SK-N-SH (cell line): ENCODE results near the gene WWOX. TPM values are rescaled to one million over a fixed set of nuclear protein-coding genes. Genes with fewer than 3 reads are reported as not detected.

Source experiments
- CTCF ChIA-PET: fragments of 300-600, 350-600 bp; formaldehyde crosslinking; extraction: SDS; loops from one replicate; lab custom pipeline; 2021; lab: Yijun Ruan, JAX
- POLR2A ChIA-PET: fragments of 350-600 bp; sonication (Branson Sonifier 250); formaldehyde crosslinking; extraction: SDS; loops from one replicate; lab custom pipeline; 2020; ENCODE audit warnings: antibody characterized with exemption, inconsistent platforms; lab: Yijun Ruan, JAX
- DNase-seq: peaks from one replicate; pipeline ENCODE4 v3.0.0; 2012
- H2AFZ ChIP-seq: fragments of 200-600 bp; sonication (generic); 2 replicates; pipeline ENCODE4 v1.8.1; 2016; ENCODE audit warnings: antibody characterized with exemption, mild to moderate bottlenecking, low read depth
- H3F3A ChIP-seq: fragments of 200-600 bp; sonication (generic); replicated peaks from 2 replicates; pipeline ENCODE3; 2016; ENCODE audit warnings: antibody characterized with exemption, mild to moderate bottlenecking; ENCODE audit not compliant: insufficient read depth
- H3K27ac ChIP-seq, 2 experiments: fragments of 200-500 bp in 1 of 2; fragments of 200-600 bp in 1 of 2; sonication (Bioruptor generic) in 1 of 2; sonication (generic), shearing (Covaris generic) in 1 of 2; 2 replicates each; pipeline versions ENCODE4 v1.5.1 to v1.6.1; 2014 to 2016; ENCODE audit warnings: low read depth in 2 of 2, inconsistent platforms in 1 of 2, low read length in 1 of 2, mild to moderate bottlenecking in 1 of 2, mixed read lengths in 1 of 2
- H3K27me3 ChIP-seq: fragments of 200-600 bp; sonication (generic), shearing (Covaris generic); 2 replicates; pipeline ENCODE4 v1.6.1; 2016; ENCODE audit warnings: mixed run types; ENCODE audit not compliant: insufficient read depth
- H3K36me3 ChIP-seq, 2 experiments: fragments of 200-500 bp in 1 of 2; fragments of 200-600 bp in 1 of 2; sonication (Bioruptor generic) in 1 of 2; sonication (generic) in 1 of 2; replicated peaks in 1 of 2; 2 replicates each; pipeline versions ENCODE3 to v1.5.1; 2014 to 2016; ENCODE audit warnings: low read length in 1 of 2, mild to moderate bottlenecking in 1 of 2; ENCODE audit not compliant: insufficient read depth in 2 of 2, control insufficient read depth in 1 of 2
- H3K4me1 ChIP-seq, 2 experiments: fragments of 200-500 bp in 1 of 2; fragments of 200-600 bp in 1 of 2; sonication (Bioruptor generic) in 1 of 2; sonication (generic), shearing (Covaris generic) in 1 of 2; 2 replicates each; pipeline versions ENCODE4 v1.5.1 to v1.6.1; 2014 to 2016; ENCODE audit warnings: low read depth in 1 of 2, low read length in 1 of 2, mixed run types in 1 of 2; ENCODE audit not compliant: insufficient read depth in 2 of 2, control insufficient read depth in 1 of 2
- H3K4me2 ChIP-seq: fragments of 200-600 bp; sonication (generic), shearing (Covaris generic); 2 replicates; pipeline ENCODE4 v1.6.1; 2017; ENCODE audit warnings: mixed run types
- H3K4me3 ChIP-seq, 2 experiments: fragments of 200-500 bp in 1 of 2; fragments of 200-600 bp in 1 of 2; sonication (Bioruptor generic) in 1 of 2; sonication (generic), shearing (Covaris generic) in 1 of 2; 2 replicates each; pipeline versions ENCODE4 v1.5.1 to v1.8.1; 2014 to 2016; ENCODE audit warnings: low read depth in 2 of 2, inconsistent platforms in 1 of 2, low read length in 1 of 2, mild to moderate bottlenecking in 1 of 2, mixed read lengths in 1 of 2, moderate library complexity in 1 of 2
- H3K79me2 ChIP-seq: fragments of 200-600 bp; sonication (generic); 2 replicates; pipeline ENCODE4 v1.8.1; 2017; ENCODE audit warnings: mild to moderate bottlenecking; ENCODE audit not compliant: insufficient read depth
- H3K9ac ChIP-seq: fragments of 200-600 bp; sonication (generic); 2 replicates; pipeline ENCODE4 v1.6.1; 2017; ENCODE audit warnings: mixed run types
- H3K9me2 ChIP-seq: fragments of 200-600 bp; sonication (generic); 2 replicates; pipeline ENCODE4 v1.6.1; 2017; ENCODE audit warnings: mixed run types
- H3K9me3 ChIP-seq: fragments of 200-600 bp; sonication (generic); 2 replicates; pipeline ENCODE4 v1.6.1; 2017; ENCODE audit warnings: mixed run types, mild to moderate bottlenecking, moderate library complexity
- H4K20me1 ChIP-seq: fragments of 200-600 bp; sonication (generic); 2 replicates; pipeline ENCODE4 v1.6.1; 2017; ENCODE audit warnings: mild to moderate bottlenecking, mixed run types; ENCODE audit not compliant: insufficient read depth
- CHD2 ChIP-seq: fragments of 150-350 bp; IDR thresholded peaks from 2 replicates; pipeline ENCODE4 v1.6.1; 2018; ENCODE audit warnings: low read length; ENCODE audit not compliant: partially characterized antibody
- ELF1 ChIP-seq: IDR thresholded peaks from 2 replicates; pipeline ENCODE4 v1.4.0; 2012
- GABPA ChIP-seq: IDR thresholded peaks from 2 replicates; pipeline ENCODE4 v1.4.0; 2012; ENCODE audit warnings: low read depth, mild to moderate bottlenecking
- REST ChIP-seq: IDR thresholded peaks from 2 replicates; pipeline ENCODE4 v1.6.1; 2012; ENCODE audit warnings: mild to moderate bottlenecking, low read depth, low read length, moderate library complexity
- RXRA ChIP-seq: IDR thresholded peaks from 2 replicates; pipeline ENCODE4 v1.4.0; 2012; ENCODE audit warnings: low read depth, mild to moderate bottlenecking, borderline replicate concordance
- SIN3A ChIP-seq: IDR thresholded peaks from 2 replicates; pipeline ENCODE4 v1.6.1; 2012; ENCODE audit warnings: low read depth, mild to moderate bottlenecking, low read length, moderate library complexity, borderline replicate concordance
- ZBTB33 ChIP-seq: IDR thresholded peaks from 2 replicates; pipeline ENCODE4 v1.4.0; 2012; ENCODE audit warnings: low read depth, borderline replicate concordance
- WGBS: methylation state at CpG from one replicate; pipeline ENCODE4 v1.1.6; 2017; ENCODE audit warnings: low lambda C conversion rate; 5-methylcytosine and 5-hydroxymethylcytosine counted together
- polyA plus RNA-seq, 3 experiments: library from polyadenylated mRNA; depleted of rRNA; stranded (reverse); fragments of >200 nt; gene quantifications; 2 replicates each; pipeline ENCODE4 v1.2.3, GENCODE V29; 2012
- TF ChIP-seq, protein P1 (sequence below): IDR thresholded peaks from 2 replicates; pipeline ENCODE4 v1.4.0; 2012; ENCODE audit warnings: low read depth
- TF ChIP-seq, protein P2 (sequence below): fragments of 150-350 bp; IDR thresholded peaks from 2 replicates; pipeline ENCODE4 v1.6.1; 2017; ENCODE audit warnings: antibody characterized with exemption, low read length, low read depth, borderline replicate concordance

Gene WWOX
- polyA plus RNA-seq, 1 of the 3 experiments (the other 2 are of a cell fraction) = 10.8 TPM

GRCh38 chr16:78297066-78297666 lies 197.7 kb downstream of the WWOX start:
- Histone ChIP-seq H3K79me2 (no peaks in the 10 kb centered on the region), H3K36me3 (no peaks in the 10 kb centered on the region), H4K20me1 (no peaks in the 10 kb centered on the region), H3K4me3 (no peak overlapping the region), H3K27ac (no peak overlapping the region), H3K4me2 (no peak overlapping the region), H3K9me2 (no peaks in the 10 kb centered on the region), H3K9me3 (no peaks in the 10 kb centered on the region), H3K4me1 (peaks cover 0 to 14% of the 10 kb centered on the region in 2 experiments; a peak in 2 of 4 replicates), H3F3A (peaks cover 17% of the 10 kb centered on the region), H3K27me3 (no peaks in the 10 kb centered on the region), H3K9ac (no peak overlapping the region), H2AFZ (no peak overlapping the region)
- 68% methylated on average over 6 of the region's 6 CpGs for WGBS
- TF ChIP-seq GABPA (no peak), ELF1 (no peak), REST (no peak), CHD2 (no peak), SIN3A (no peak), RXRA (no peak), ZBTB33 (no peak)
- TF ChIP-seq, protein P1, sequence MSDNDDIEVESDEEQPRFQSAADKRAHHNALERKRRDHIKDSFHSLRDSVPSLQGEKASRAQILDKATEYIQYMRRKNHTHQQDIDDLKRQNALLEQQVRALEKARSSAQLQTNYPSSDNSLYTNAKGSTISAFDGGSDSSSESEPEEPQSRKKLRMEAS = no peak
- TF ChIP-seq, protein P2, sequence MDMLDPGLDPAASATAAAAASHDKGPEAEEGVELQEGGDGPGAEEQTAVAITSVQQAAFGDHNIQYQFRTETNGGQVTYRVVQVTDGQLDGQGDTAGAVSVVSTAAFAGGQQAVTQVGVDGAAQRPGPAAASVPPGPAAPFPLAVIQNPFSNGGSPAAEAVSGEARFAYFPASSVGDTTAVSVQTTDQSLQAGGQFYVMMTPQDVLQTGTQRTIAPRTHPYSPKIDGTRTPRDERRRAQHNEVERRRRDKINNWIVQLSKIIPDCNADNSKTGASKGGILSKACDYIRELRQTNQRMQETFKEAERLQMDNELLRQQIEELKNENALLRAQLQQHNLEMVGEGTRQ = no peak
- POLR2A ChIA-PET = no interaction called here
- CTCF ChIA-PET = interaction anchor here (0.9 kb wide), 1 partner anchor 14 kb away, joined by 3 read pairs; no protein-coding TSS in a partner anchor
- no peak for DNase-seq
